Left ventricle myocardium inferior (tissue), 1 donor: ENCODE results near the gene HP. TPM values are rescaled to one million over a fixed set of nuclear protein-coding genes. Genes with fewer than 3 reads are reported as not detected.

Source experiments
- DNase-seq: peaks from one replicate; pipeline ENCODE4 v3.0.0-alpha.2; 2020
- H3K27ac ChIP-seq: fragments of 200-600 bp; replicated peaks from 2 replicates; pipeline ENCODE4 v1.8.0; 2021
- H3K27me3 ChIP-seq: fragments of 200-600 bp; 2 replicates; pipeline ENCODE4 v1.8.0; 2021; ENCODE audit warnings: low read depth
- H3K36me3 ChIP-seq: fragments of 200-600 bp; 2 replicates; pipeline ENCODE4 v1.8.0; 2021
- H3K4me1 ChIP-seq: fragments of 200-600 bp; 2 replicates; pipeline ENCODE4 v1.8.0; 2021
- H3K4me3 ChIP-seq: fragments of 200-600 bp; 2 replicates; pipeline ENCODE4 v1.8.0; 2021; ENCODE audit warnings: mild to moderate bottlenecking, moderate library complexity
- H3K9me3 ChIP-seq: fragments of 200-600 bp; replicated peaks from 2 replicates; pipeline ENCODE4 v1.8.0; 2021
- CTCF ChIP-seq: fragments of 200-600 bp; IDR thresholded peaks from 2 replicates; pipeline ENCODE4 v1.8.0; 2021; ENCODE audit warnings: antibody characterized with exemption, mild to moderate bottlenecking, borderline replicate concordance
- intact Hi-C: fragments of 100-400 bp; cut with micrococcal nuclease; formaldehyde crosslinking; loops from one replicate; pipeline ENCODE4 v1.11.0; 2022
- total RNA-seq: library from RNA; stranded (reverse); fragmentation: NEBNext Ultra II Directional; extraction: Animal tissue kit (Norgen Biotek cat#: 25700); gene quantifications from one replicate; pipeline ENCODE4 v1.2.1, GENCODE V29; 2021
- donor health status: DM: no; HTN: yes; CAD: no; lungs with severe emphysema.

HP gene
- total RNA-seq, 1 donor from 2014 or later = 1.6 TPM

GRCh38 chr16:72013888-72014581 is 40.3 kb upstream of the HP start:
- Histone ChIP-seq H3K36me3 (peaks cover 3% of the 10 kb centered on the region), H3K4me3 (peak overlapping the region; percentile 45), H3K9me3 (no peaks in the 10 kb centered on the region), H3K4me1 (peaks cover 43% of the 10 kb centered on the region), H3K27me3 (no peaks in the 10 kb centered on the region), H3K27ac (peak overlapping the region; percentile 83)
- intact Hi-C loops = no loop called here
- DNase-seq = peak; percentile 41
- TF ChIP-seq CTCF = no peak

- Histone ChIP-seq H3K27ac (peak overlapping the region; percentile 83), H3K9me3 (no peaks in the 10 kb centered on the region), H3K4me1 (peaks cover 42% of the 10 kb centered on the region), H3K27me3 (no peaks in the 10 kb centered on the region), H3K36me3 (peaks cover 4% of the 10 kb centered on the region), H3K4me3 (peak overlapping the region; percentile 45)
- no peak for TF ChIP-seq CTCF
- intact Hi-C loops = no loop called here
- DNase-seq = no peak
Observed at GRCh38 chr16:72014675-72015074, 39.6 kb upstream of the HP start.

- Histone ChIP-seq H3K27ac (peak overlapping the region; percentile 83), H3K9me3 (no peaks in the 10 kb centered on the region), H3K27me3 (no peaks in the 10 kb centered on the region), H3K36me3 (peaks cover 6% of the 10 kb centered on the region), H3K4me3 (no peak overlapping the region), H3K4me1 (peaks cover 42% of the 10 kb centered on the region)
- DNase-seq = no peak
- intact Hi-C loops = no loop called here
- TF ChIP-seq CTCF = no peak
Observed at GRCh38 chr16:72015124-72015523, 39.2 kb upstream of the HP start.

DNA sequence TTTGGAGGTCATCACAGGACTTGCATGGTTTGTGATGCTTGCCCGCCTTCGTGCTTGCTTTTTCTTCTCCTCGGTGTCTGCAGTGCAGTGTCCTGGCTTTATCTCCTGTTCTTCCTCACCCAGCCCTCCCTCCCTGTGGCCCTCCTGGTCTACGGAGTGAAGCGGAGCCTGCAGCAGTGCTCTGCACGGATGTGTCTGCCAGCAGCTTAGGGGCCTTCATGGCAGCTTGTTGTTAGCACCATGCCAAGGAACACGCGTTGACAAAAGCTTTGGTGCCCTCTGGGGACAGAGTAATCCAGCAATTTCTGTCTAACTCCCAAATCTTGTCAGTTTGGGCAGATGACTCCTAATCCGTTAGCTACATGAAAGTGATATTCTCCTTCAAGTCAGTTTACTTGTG is 35.8 kb upstream of the HP start:
- no peak for TF ChIP-seq CTCF
- Histone ChIP-seq H3K4me1 (peaks cover 31% of the 10 kb centered on the region), H3K4me3 (no peak overlapping the region), H3K27me3 (no peaks in the 10 kb centered on the region), H3K36me3 (peaks cover 35% of the 10 kb centered on the region), H3K27ac (no peak overlapping the region), H3K9me3 (no peaks in the 10 kb centered on the region)
- intact Hi-C loops = no loop called here
- DNase-seq = no peak

DNA sequence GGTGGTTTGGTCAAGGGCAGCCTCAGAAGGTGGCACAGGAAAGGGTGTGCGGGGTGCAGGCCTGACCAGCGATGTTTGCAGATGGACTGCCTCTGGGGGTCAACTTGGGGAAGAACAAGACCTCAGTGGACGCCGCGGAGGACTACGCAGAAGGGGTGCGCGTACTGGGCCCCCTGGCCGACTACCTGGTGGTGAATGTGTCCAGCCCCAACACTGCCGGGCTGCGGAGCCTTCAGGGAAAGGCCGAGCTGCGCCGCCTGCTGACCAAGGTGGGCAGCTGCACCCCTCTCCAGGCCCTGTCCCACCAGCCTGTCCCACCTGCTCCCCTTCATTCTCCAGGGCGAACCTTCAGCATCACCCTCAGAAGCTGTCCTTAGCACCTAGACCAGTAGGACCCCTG is 33.3 kb upstream of the HP start:
- no peaks in the 10 kb centered on the region for H3K9me3 ChIP-seq
- no peaks in the 10 kb centered on the region for H3K27me3 ChIP-seq
- peaks cover 59% of the 10 kb centered on the region for H3K36me3 ChIP-seq
- H3K4me1 ChIP-seq = peaks cover 12% of the 10 kb centered on the region
- no peak overlapping the region for H3K27ac ChIP-seq
- TF ChIP-seq CTCF = peak; percentile 20
- no peak overlapping the region for H3K4me3 ChIP-seq
- DNase-seq = no peak
- intact Hi-C loops = no loop called here
